Measurements from ENCODE around the gene LSAMP.

DNA sequence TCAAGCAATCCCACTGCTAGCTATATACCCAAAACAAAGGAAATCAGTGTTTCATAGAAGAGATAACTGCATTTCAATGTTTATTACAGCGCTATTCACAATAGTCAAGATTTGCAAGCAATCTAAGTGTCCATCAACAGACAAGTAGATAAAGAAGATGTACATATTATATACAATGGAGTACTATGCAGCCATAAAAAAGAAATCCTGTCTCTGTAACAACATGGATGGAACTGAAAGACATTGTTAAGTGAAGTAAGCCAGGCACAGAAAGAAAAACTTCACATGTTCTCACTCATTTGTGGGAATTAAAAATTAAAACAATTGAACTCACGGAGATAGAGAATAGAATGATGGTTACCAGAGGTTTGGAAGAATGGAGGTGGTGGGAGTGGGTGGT is 89.2 kb downstream of the LSAMP start:
- TF ChIP-seq CTCF (IDR thresholded peaks at IDR 0.05): no peak
- TF ChIP-seq POLR2A (IDR thresholded peaks at IDR 0.05): no peak

Data from lower leg skin (tissue), 3 donors.